Hepatic stellate cell (primary cell): ENCODE results near the gene TET3.

Source experiments
- DNase-seq: peaks from one replicate; pipeline ENCODE4 v3.0.0; 2011; ENCODE audit warnings: low spot score

TET3 gene

GRCh38 chr2:73987109-73987947, 2.6 kb downstream of the TET3 start:
- DNase-seq: no peak

DNA sequence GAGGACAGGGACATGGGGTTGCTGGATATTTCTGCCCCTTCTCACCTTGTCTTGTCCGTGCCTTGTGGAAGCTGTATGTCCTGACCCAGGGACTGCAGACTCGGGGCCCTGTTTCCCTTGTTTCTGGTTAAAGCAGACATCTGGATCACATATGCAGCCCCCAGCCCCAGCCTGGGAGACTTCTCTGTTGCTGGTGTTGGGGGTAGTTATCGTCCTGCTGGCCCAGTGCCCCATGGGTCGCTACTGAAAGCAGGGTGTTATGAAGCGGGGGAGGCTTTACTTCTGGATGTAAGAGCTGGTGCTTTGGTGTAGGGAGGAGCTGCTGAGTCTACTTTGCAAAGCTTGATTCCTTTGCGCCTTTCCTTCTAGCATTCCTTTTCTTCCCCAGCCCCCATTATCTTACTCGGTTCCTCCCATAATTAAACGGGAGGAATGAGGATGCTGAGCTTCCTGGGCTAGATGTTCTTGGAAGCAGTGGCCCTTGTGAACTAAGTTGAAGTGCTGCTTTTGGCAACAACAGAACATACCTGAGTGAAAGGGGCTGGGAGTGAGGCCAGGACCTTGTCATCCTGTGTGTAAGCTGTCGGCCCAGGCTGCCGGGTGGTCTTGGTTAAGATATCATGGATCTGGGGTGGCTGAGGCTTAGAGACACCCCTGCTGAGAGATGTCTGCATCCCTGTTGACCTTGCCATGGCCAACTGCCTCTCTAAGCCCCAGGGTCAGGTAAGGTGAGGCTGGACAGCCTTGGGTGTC, 3.4 kb downstream of the TET3 start:
- no peak for DNase-seq

GRCh38 chr2:73989972-73990371, 5.3 kb downstream of the TET3 start:
- no peak for DNase-seq

- DNase-seq: no peak
Observed at GRCh38 chr2:73990531-73990930, 5.8 kb downstream of the TET3 start.

DNA sequence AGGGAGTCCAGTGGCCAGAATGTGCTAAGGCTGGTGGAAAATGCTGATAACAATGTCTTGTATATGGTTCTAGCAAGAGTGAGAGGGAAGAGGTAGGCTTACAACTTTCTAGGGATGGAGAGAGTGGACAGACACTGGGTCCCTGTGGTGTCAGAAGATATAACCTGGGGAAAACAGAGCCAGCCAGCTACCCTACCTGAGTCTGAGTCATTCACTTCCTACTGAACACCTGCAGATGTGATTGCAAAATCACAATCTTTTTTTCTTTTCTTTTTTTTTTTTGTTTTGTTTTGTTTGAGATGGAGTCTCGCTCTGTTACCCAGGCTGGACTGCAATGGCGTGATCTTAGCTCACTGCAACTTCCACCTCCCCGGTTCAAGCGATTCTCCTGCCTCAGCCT, 7.3 kb downstream of the TET3 start:
- DNase-seq: no peak

- no peak for DNase-seq
Observed at GRCh38 chr2:73993376-73993775, 8.7 kb downstream of the TET3 start.

DNA sequence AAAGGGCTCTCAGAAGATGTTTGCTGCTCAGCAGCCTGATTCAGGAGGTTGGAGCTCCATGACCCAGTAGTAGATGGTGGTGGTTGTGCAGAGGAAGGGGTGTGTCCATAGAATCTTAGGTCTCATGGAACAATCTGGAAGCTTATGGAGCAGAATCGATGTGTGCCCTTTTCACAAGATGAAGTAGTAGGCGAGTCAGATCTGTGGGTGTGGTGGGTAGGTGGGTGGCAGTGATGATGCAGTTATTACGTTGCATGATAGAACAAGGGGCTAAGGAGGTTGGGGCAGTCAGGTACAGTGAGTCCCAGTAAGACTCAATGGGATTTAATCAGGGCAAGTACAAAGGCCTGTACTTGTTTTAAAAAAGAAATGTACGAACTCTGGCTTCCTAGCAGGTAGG, 9.1 kb downstream of the TET3 start:
- DNase-seq: no peak

- DNase-seq: no peak
Observed at GRCh38 chr2:73994178-73994831, 9.6 kb downstream of the TET3 start.

DNA sequence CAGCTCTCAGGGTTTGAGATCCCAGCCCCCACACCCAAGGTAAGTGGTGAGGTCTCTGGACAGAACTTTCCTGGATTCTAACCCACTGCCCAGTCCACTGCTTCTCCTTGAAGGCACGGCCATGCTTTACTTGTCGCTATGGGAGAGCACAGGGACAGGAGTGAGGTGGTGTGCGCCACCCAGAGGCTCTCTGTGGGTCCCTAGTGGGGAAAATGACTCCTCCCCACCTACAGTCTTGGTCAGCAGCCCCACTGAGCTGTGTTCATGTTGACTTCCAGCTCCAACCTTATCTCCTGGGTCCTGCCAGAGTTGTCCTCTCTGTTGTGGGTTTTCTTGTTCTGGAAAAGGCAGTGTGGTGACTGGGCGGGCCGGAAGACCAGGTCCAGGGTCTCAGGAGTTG, 11.1 kb downstream of the TET3 start:
- DNase-seq: no peak

DNA sequence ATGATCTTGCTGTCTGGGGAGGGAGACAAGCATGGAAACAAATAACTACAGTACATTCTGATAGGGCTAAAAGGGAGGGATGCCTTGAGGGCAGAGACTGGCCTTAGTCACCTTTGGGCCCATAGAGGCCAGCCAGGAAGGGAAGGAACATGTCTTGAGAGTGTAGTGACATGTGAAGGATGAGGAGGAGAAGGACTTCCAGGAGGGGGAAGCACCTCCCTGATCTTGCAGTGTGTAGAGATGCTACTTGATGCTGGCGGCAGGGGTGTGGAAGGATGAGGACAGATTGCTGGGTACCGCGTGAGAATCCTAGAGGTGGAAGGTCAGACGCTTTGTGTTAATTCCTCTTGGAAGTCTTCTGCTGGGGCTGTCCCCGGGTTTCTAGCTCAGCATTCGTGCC, 13.1 kb downstream of the TET3 start:
- no peak for DNase-seq

DNA sequence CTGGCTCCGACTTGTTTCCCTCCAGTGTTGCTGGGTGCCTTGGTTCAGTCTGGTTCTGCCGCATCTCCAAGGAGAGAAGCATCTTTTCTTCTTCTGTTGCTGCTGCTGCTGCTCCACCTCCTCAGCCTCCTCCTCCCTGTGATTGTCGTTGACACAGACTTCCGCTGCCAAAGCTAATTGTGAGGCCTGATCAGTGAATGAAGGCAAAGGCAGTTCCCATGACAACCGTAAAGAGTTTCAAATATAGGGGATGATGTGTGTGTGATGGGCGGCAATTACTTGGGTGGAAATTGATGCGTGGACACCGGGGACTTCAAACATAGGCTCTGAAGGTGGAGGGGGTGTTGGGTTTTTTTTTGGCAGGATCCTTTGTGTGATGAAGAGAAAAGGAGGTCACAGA, 13.7 kb downstream of the TET3 start:
- DNase-seq: no peak

DNA sequence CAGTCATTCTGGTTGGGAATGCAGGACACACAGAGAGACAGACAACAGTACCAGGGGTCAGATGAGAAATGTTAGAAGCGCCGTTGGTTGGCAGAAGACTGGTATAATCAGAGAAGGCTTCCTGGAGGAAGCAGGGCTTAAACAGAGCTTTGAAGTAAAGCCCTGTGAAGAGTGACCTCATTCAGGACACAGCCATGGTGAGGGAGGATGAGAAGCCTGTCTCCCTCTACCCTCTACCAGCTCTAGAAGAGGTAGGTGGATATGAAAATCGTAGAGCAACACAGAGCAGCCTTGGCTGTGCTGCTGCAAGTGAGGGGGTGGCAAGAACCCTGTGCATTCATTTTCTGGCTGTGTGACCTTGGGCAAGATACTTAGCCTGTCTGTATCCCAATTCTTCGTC, 14.2 kb downstream of the TET3 start:
- no peak for DNase-seq

- DNase-seq: peak; percentile 56
Observed at GRCh38 chr2:73999881-74000597, 15.3 kb downstream of the TET3 start.

DNA sequence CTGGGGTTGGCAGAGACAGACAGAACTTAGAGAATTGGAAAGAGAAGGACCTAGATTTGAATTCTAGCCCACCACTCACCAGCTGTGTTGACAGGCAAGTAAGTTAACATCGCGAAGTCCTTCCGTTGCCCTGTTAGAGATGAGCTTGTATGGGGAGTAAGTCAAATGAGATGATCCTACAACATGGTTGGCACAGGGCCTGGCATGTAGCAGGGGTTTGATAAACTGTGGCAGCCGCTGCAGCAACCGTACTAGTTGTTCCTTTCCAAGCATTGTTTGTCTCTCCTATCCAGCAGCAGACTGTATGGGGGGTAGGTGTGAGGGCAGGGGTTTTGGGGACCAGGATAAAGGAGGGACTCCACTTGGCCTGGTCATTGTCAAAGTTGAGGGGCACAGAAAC, 16.0 kb downstream of the TET3 start:
- DNase-seq: no peak

DNA sequence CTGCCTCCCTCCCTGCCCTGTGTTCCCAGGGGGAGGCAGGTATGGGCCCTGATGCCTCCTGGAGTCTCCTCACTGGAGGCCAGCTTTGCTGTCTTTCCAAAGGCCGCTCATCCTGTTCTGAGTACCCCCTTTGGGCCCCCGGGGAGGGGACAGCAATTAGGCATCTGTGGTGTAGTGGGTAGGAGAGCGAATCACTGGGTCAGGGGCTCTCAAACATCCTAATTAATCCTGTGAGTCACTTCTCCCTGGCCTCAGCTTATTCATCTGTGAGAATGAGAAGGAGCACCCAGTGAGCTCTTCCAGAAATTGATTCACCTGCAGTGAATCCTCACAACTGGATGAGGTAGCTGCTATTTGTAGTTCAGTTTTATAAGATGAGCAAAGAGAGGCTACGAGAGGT, 16.4 kb downstream of the TET3 start:
- no peak for DNase-seq

GRCh38 chr2:74001781-74002504, 17.2 kb downstream of the TET3 start:
- no peak for DNase-seq

- peak; percentile 90 for DNase-seq
Observed at GRCh38 chr2:74002505-74003421, 18.1 kb downstream of the TET3 start.

GRCh38 chr2:74003494-74004211, 18.9 kb downstream of the TET3 start:
- peak; percentile 90 for DNase-seq

- no peak for DNase-seq
Observed at GRCh38 chr2:74004212-74005182, 19.8 kb downstream of the TET3 start.
